Muscle of back (tissue), 11 donors: ENCODE results near the gene FAM3D. TPM values are rescaled to one million over a fixed set of nuclear protein-coding genes. Genes with fewer than 3 reads are reported as not detected.

ENCODE experiments used
- DNase-seq, 3 donors: peaks; one replicate each; pipeline versions ENCODE4 v3.0.0 to v3.0.0-alpha.2; 2013
- polyA plus RNA-seq, 10 donors: library from polyadenylated mRNA; unstranded; fragments of 120-200 nt; gene quantifications; one replicate each; pipeline ENCODE4 v1.2.1, GENCODE V29; 2013; ENCODE audit not compliant: insufficient read length in 10 of 10

FAM3D gene
- polyA plus RNA-seq, 10 donors: 2.4 to 2.5 TPM; not detected in 8

- DNase-seq: no peak
Measured at GRCh38 chr3:58597770-58598310, 68.7 kb downstream of the FAM3D start.

- no peak for DNase-seq
Measured at GRCh38 chr3:58596834-58597518, 69.6 kb downstream of the FAM3D start.

GRCh38 chr3:58594117-58594516 is 72.5 kb downstream of the FAM3D start:
- DNase-seq: no peak

- no peak for DNase-seq
Measured at GRCh38 chr3:58591517-58592510, 74.8 kb downstream of the FAM3D start.

- DNase-seq: peak; percentile 39 to 78 (median 68)
Measured at GRCh38 chr3:58588030-58588614, 78.5 kb downstream of the FAM3D start.

- peak in 1 of 3 donors; percentile 39 for DNase-seq
Measured at GRCh38 chr3:58586776-58587192, 79.8 kb downstream of the FAM3D start.

- DNase-seq: peak in 1 of 3 donors; percentile 46
Measured at GRCh38 chr3:58585994-58586393, 80.6 kb downstream of the FAM3D start.

- peak; percentile 63 to 92 (median 79) for DNase-seq
Measured at GRCh38 chr3:58585005-58585786, 81.4 kb downstream of the FAM3D start.

GRCh38 chr3:58584690-58585004 is 81.9 kb downstream of the FAM3D start:
- no peak for DNase-seq

Other genes with a start within 250 kb of the FAM3D start
- 10 to 100 TPM; 71.8 to 85.7 (median 78.2) TPM for gene PDHB, start 232.9 kb downstream of the FAM3D start, polyA plus RNA-seq
- gene KCTD6, start 174.7 kb downstream of the FAM3D start, polyA plus RNA-seq: 10 to 100 TPM in 9 of 10 donors, 1 to 10 TPM in 1; 9.5 to 15.4 (median 13.4) TPM
- 10 to 100 TPM; 17.9 to 40.4 (median 24.2) TPM for gene ACOX2, start 129.6 kb downstream of the FAM3D start, polyA plus RNA-seq
- gene FAM107A, start 89.4 kb downstream of the FAM3D start, polyA plus RNA-seq: 1 to 10 TPM; 1.0 to 2.6 (median 1.2) TPM